ENCODE results near the gene POLR3C. TPM values are rescaled to one million over a fixed set of nuclear protein-coding genes. Genes with fewer than 3 reads are reported as not detected.

The POLR3C gene
- total RNA-seq, 2 experiments from 2014 or later, result 57.1 to 78.8 TPM

DNA sequence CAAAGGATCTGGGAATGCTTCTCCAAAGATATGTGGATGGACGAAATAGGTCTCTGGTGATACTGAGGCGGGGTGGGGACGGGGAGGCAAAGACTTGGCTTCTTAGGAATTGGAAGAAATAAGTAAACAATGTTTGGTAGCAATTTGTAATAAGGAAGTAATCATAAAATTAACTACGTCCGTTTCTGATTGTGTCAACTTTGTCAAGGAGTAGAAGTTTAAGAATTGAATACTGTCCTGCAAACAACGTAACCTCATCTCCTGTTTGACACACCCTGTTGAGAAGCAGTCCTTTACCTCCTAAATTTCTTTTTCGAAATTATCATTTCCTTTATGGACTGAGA lies 471 bp downstream of the POLR3C start:
- TF ChIP-seq, protein P1, sequence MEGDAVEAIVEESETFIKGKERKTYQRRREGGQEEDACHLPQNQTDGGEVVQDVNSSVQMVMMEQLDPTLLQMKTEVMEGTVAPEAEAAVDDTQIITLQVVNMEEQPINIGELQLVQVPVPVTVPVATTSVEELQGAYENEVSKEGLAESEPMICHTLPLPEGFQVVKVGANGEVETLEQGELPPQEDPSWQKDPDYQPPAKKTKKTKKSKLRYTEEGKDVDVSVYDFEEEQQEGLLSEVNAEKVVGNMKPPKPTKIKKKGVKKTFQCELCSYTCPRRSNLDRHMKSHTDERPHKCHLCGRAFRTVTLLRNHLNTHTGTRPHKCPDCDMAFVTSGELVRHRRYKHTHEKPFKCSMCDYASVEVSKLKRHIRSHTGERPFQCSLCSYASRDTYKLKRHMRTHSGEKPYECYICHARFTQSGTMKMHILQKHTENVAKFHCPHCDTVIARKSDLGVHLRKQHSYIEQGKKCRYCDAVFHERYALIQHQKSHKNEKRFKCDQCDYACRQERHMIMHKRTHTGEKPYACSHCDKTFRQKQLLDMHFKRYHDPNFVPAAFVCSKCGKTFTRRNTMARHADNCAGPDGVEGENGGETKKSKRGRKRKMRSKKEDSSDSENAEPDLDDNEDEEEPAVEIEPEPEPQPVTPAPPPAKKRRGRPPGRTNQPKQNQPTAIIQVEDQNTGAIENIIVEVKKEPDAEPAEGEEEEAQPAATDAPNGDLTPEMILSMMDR (conservative IDR thresholded peaks at IDR 0.05; ENCODE audit: low read length), result no peak
- TF ChIP-seq EZH2phosphoT487 (IDR thresholded peaks at IDR 0.05; ENCODE audit: borderline replicate concordance, low read depth, low read length), result no peak
- Histone ChIP-seq H3K79me2 (ENCODE audit: insufficient read depth, low read depth, low read length) (peaks cover 32% of the 10 kb centered on the region), H3K4me3 (ENCODE audit: low read depth, low read length, poor library complexity, severe bottlenecking) (peak overlapping the region; percentile 89), H3K9me3 (ENCODE audit: low read length) (no peaks in the 10 kb centered on the region), H3K36me3 (ENCODE audit: insufficient read depth, low read length) (peaks cover 42% of the 10 kb centered on the region), H3K4me1 (ENCODE audit: insufficient read depth, low read length, poor library complexity, severe bottlenecking) (peaks cover 41% of the 10 kb centered on the region), H3K27ac (ENCODE audit: low read depth, low read length, poor library complexity, severe bottlenecking) (peak overlapping the region; percentile 66), H2AFZ (ENCODE audit: low read length) (peak overlapping the region; percentile 83), H4K20me1 (ENCODE audit: insufficient read depth, low read length) (peaks cover 10% of the 10 kb centered on the region; the same call in 1 of the 2 replicates), H3K4me2 (ENCODE audit: low read length) (peak overlapping the region; percentile 95), H3K9me2 (ENCODE audit: insufficient read depth, low read length) (no peaks in the 10 kb centered on the region)
- CTCF ChIA-PET (ENCODE audit: unreplicated experiment), result no interaction called here
- intact Hi-C loops (cut with micrococcal nuclease; ENCODE audit: unreplicated experiment), result loop anchor here (1.0 kb wide), 2 partner anchors 21 to 35 kb away; partner anchors contain the start of genes NUDT17 and PIAS3
- POLR2A ChIA-PET, result interaction anchor here (0.6 to 2.5 kb wide), 8 partner anchors 8 to 227 kb away, joined by 3 to 12 read pairs (median 4); partner anchors contain the start of genes LIX1L, NUDT17 and PIAS3
- TSS peak; percentile 78 for BruUV-seq (replicated peaks)
- no peak for DNase-seq (ENCODE audit: low spot score)

- peaks cover 10% of the 10 kb centered on the region; the same call in 1 of the 2 replicates for H4K20me1 ChIP-seq (ENCODE audit: insufficient read depth, low read length)
- peaks cover 41% of the 10 kb centered on the region for H3K4me1 ChIP-seq (ENCODE audit: insufficient read depth, low read length, poor library complexity, severe bottlenecking)
- BruUV-seq (replicated peaks), result no TSS peak
- H3K9me2 ChIP-seq (ENCODE audit: insufficient read depth, low read length), result no peaks in the 10 kb centered on the region
- intact Hi-C loops (cut with micrococcal nuclease; ENCODE audit: unreplicated experiment), result no loop called here
- no peaks in the 10 kb centered on the region for H3K9me3 ChIP-seq (ENCODE audit: low read length)
- H3K27ac ChIP-seq (ENCODE audit: low read depth, low read length, poor library complexity, severe bottlenecking), result peak overlapping the region; percentile 7
- no peak for DNase-seq (ENCODE audit: low spot score)
- POLR2A ChIA-PET, result interaction anchor here (0.5 to 4.1 kb wide), 9 partner anchors 13 to 1782 kb away, joined by 3 to 32 read pairs (median 5); partner anchors contain the start of genes ANKRD34A, NUDT17, PIAS3 and POLR3GL
- CTCF ChIA-PET (ENCODE audit: unreplicated experiment), result interaction anchor here (0.9 to 2.0 kb wide), 2 partner anchors 15 to 19 kb away, joined by 4 to 7 read pairs; no protein-coding TSS in a partner anchor
- H3K79me2 ChIP-seq (ENCODE audit: insufficient read depth, low read depth, low read length), result peaks cover 36% of the 10 kb centered on the region
- H3K4me2 ChIP-seq (ENCODE audit: low read length), result peak overlapping the region; percentile 95
- peaks cover 58% of the 10 kb centered on the region for H3K36me3 ChIP-seq (ENCODE audit: insufficient read depth, low read length)
- peak overlapping the region; percentile 89 for H3K4me3 ChIP-seq (ENCODE audit: low read depth, low read length, poor library complexity, severe bottlenecking)
- H2AFZ ChIP-seq (ENCODE audit: low read length), result no peak overlapping the region
- TF ChIP-seq, protein P1 (conservative IDR thresholded peaks at IDR 0.05; ENCODE audit: low read length), result peak; percentile 66
- no peak for TF ChIP-seq EZH2phosphoT487 (IDR thresholded peaks at IDR 0.05; ENCODE audit: borderline replicate concordance, low read depth, low read length)
Measured at GRCh38 chr1:145826030-145826429, 2.0 kb downstream of the POLR3C start.

DNA sequence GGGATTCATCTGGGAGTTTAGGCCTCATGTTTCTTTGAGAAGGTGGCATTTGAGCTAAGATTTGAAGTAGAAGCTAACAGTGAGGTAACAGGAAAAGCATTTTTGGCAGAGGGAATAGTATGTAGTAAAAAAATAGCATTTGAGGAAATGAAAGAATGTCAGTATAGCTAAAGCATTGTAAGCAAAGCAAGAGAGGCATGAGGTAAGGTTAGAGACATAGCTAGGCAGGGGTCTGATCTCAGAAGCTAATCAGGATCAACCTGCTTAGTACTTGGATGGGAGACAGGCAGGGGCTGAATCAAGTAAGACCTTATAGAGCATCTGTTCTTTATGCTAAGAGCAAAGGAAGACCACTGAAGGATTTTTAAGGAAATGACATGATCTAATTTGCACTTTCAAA lies 4.0 kb downstream of the POLR3C start:
- no peaks in the 10 kb centered on the region for H3K9me2 ChIP-seq (ENCODE audit: insufficient read depth, low read length)
- DNase-seq (ENCODE audit: low spot score), result peak; percentile 33
- CTCF ChIA-PET (ENCODE audit: unreplicated experiment), result interaction anchor here (0.8 to 2.3 kb wide), 3 partner anchors 17 to 81 kb away, joined by 3 to 12 read pairs (median 3); partner anchors contain the start of gene NUDT17
- no peak overlapping the region for H2AFZ ChIP-seq (ENCODE audit: low read length)
- BruUV-seq (replicated peaks), result TSS peak; percentile 83
- H4K20me1 ChIP-seq (ENCODE audit: insufficient read depth, low read length), result peaks cover 10% of the 10 kb centered on the region; the same call in 1 of the 2 replicates
- H3K27ac ChIP-seq (ENCODE audit: low read depth, low read length, poor library complexity, severe bottlenecking), result peak overlapping the region; percentile 73
- intact Hi-C loops (cut with micrococcal nuclease; ENCODE audit: unreplicated experiment), result loop anchor here (2.0 kb wide), 2 partner anchors 17 to 31 kb away; partner anchors contain the start of genes NUDT17 and PIAS3
- peak overlapping the region; percentile 3 for H3K4me3 ChIP-seq (ENCODE audit: low read depth, low read length, poor library complexity, severe bottlenecking)
- H3K9me3 ChIP-seq (ENCODE audit: low read length), result no peaks in the 10 kb centered on the region
- TF ChIP-seq, protein P1 (conservative IDR thresholded peaks at IDR 0.05; ENCODE audit: low read length), result no peak
- no peak for TF ChIP-seq EZH2phosphoT487 (IDR thresholded peaks at IDR 0.05; ENCODE audit: borderline replicate concordance, low read depth, low read length)
- peaks cover 41% of the 10 kb centered on the region for H3K4me1 ChIP-seq (ENCODE audit: insufficient read depth, low read length, poor library complexity, severe bottlenecking)
- peak overlapping the region; percentile 7 for H3K4me2 ChIP-seq (ENCODE audit: low read length)
- peaks cover 75% of the 10 kb centered on the region for H3K36me3 ChIP-seq (ENCODE audit: insufficient read depth, low read length)
- H3K79me2 ChIP-seq (ENCODE audit: insufficient read depth, low read depth, low read length), result peaks cover 36% of the 10 kb centered on the region
- POLR2A ChIA-PET, result interaction anchor here (0.7 to 4.1 kb wide), 10 partner anchors 10 to 210 kb away, joined by 3 to 32 read pairs (median 4); partner anchors contain the start of genes LIX1L, NUDT17, PIAS3 and RBM8A
